Activated T-cell treated with anti-CD3 and anti-CD28 coated beads for 4 hours (primary cell): ENCODE data around the gene POLR3G.

ENCODE experiments used
- DNase-seq: peaks from one replicate; pipeline ENCODE4 v3.0.0-alpha.2; 2020

The POLR3G gene, protein sequence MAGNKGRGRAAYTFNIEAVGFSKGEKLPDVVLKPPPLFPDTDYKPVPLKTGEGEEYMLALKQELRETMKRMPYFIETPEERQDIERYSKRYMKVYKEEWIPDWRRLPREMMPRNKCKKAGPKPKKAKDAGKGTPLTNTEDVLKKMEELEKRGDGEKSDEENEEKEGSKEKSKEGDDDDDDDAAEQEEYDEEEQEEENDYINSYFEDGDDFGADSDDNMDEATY

DNA sequence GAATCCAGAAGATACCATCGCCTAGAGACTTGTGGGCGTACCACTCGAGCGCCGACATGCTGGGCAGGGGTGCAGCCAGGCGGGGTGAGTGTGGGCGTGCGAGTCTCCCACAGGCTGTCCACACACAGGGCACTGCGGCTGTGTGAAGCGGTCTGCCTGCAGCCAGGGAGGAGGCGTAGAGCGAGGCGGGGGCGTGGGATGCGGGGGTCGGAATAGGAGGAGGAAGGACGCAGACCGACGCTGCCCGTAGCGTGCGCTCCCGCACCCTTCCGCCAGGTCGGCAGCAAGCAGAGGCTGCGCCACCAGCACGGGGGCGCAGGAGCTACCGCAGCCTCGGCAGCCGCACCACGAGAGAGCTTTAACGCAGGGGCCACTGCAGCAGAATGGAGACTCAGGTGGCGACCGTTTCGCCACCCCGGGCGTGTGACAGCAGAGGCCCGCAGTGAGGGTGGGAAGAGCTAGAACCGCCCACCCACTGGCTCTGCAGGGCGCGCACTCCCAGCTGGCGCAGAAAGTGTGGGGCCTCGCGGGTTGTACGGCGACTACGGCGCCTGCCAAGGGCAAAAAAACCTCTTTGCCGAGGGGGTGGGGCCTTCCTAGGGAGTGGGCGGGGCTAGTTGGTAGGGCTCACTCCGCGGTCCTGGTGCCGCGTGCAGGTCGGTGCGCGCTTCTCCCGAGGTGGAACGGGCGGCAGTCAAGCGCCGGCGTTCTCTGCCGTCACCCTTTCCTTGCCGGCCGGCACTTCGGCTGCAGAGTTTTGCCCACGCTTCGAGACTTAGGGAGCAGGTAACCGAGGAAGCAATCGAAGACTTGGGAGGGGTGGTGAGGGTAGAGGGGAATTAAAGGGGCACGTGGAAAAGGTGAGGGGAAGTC, at the start of gene POLR3G, which contains the start of gene MBLAC2:
POLR3G (plus strand) TSS at position 630 of the 873 bp plus-strand sequence. CDS start 10,704 bp downstream, outside the sequence.
MBLAC2 (minus strand) TSS at position 537 of the 873 bp plus-strand sequence; CDS start at position 58, 479 bp downstream.
- peak; percentile 94 for DNase-seq

DNA sequence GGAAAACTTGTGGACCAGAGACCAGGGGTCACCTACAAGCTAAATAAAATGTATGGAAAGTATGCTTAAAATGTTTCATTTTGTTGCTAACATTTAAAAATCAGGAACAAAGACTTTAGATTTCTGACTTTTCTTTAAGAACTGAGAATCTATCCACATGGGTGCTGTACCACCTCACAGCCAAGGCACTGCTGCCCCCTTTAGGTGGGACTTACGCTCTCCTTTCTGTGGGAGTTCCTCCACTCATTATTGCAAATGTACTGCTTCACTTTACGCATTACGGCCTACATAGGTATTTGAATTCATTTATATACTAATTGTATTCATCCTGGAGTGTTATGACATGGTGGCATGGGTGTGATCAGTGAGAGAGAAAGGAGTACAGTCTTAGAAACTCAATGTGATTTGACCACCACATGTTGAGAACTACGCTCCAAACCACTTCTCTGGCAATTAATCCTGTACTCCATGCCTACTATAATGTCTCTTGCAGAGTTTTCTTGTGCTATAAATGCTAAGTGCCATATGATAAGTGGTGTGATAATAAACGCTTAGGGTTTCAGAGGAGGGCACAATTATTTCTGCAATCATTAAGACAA, 40.4 kb upstream of the POLR3G start:
- DNase-seq, result peak; percentile 36

DNA sequence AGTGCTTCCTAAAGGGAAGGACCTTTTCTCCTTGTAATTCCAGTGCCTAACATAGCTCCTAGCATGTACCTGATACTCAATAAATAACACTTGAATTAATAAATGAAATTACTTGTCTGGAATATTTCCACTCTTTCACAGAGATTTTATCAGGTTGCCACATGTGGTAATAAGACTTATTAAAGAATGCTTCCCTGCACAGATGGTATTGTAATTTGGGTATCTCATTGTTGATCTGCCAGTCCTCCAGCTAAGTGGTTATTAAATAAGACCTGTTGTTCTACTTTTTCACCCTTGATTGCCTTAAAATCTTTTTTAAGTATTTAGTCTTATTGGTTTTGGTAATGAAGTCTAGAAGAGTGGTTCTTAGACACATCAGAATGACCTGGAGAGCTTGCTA, 37.0 kb upstream of the POLR3G start:
- no peak for DNase-seq

DNA sequence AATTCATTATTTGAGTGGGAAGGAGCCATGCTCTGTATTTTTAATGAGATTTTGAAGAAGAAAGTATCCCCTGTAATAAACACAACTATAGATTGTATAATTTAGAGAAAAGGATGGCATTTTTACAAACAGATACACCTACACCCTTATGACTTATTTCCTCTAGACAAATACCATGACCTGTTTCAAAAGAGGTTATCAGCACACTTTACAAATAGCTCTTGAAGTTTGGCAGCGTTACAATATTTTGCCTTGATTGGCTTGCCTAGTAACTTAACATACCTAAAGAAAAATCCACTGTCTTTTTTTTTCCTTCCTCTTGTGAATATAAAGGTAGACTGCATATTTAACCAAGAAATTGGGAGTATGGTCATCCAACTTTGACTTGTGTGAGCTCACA, 36.6 kb upstream of the POLR3G start:
- no peak for DNase-seq

DNA sequence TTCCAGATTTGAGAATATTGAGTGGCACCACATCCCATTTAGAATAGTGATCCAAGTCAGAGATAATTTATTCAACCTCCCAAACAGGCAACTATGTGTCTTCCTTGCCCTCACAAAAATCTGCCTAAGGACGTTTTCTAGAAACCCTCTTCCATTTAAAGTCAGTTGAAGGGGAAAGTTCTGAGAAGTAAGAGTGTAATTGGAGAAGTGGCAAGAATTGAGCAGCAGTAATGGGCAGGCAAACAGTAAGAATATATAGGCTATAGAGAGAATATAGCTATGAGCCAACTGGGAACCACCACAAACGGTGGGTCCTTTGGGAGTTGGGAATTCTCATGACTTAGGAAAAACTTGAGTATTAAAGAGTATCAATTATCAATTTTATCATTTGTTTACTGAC, 34.0 kb upstream of the POLR3G start:
- DNase-seq, result no peak

DNA sequence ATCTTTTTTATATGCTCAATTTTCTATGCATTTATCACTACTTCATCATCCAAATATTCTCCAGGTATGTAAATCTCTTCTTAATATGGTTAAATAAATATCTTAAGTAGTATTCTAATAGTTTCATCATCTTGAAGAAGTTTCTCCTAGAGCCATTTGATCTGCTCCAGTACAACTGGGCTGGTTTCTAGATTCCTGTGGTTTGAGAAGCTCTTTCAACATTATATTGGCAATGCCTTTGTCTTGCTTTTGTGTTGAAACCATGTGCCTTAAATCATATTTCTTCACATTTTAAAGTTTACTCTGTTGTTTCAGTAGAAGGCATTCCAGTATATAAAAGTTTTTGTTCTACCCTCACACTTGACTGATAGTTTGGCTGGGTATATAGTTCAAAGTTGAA, 27.7 kb upstream of the POLR3G start:
- no peak for DNase-seq

DNA sequence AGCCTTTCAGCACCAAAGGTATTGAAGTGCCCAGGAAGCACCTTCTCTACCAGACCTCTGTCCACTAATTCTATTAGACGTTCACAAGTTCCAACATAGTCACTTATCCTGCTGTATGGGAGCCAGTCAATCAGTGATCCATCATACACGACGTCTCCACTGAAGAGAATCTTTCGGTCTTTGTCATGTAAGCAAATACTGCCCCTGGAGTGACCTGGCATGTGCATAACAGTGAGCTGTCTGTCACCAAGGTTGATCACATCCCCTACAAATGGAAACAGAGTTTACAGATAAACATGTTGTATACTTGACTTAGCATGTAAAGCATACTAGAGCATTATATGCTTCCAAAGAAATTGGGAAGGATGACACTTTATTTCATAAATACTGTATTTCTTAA, 13.4 kb upstream of the POLR3G start:
- DNase-seq, result no peak

DNA sequence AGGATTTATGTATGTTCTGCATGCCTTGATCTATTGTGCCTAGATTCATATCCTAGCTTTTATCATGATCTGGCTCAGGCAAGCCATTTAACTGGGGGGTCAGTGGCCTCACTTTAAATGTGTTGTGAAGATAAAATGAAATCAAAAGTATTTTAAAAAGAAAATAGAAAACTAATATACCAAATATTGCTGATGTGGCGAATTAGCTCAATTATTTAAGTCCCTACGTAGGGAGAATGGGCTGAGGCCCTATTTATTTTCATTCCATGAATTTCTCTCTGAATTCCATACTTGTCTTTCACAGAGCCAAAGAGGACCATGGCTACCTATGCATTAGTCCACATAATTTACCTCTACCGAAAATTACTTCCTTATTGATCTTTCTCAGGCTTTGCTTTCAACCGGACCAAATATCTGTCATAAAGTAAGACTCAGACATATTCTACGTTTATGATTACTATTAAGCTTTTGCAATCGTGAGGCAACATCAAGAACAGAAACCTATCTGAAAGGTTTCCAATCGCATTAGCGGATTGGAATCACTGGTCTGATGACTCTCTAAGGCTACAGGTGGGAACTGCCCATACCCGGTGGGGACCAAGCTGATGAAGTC, 1.8 kb upstream of the POLR3G start:
- no peak for DNase-seq

DNA sequence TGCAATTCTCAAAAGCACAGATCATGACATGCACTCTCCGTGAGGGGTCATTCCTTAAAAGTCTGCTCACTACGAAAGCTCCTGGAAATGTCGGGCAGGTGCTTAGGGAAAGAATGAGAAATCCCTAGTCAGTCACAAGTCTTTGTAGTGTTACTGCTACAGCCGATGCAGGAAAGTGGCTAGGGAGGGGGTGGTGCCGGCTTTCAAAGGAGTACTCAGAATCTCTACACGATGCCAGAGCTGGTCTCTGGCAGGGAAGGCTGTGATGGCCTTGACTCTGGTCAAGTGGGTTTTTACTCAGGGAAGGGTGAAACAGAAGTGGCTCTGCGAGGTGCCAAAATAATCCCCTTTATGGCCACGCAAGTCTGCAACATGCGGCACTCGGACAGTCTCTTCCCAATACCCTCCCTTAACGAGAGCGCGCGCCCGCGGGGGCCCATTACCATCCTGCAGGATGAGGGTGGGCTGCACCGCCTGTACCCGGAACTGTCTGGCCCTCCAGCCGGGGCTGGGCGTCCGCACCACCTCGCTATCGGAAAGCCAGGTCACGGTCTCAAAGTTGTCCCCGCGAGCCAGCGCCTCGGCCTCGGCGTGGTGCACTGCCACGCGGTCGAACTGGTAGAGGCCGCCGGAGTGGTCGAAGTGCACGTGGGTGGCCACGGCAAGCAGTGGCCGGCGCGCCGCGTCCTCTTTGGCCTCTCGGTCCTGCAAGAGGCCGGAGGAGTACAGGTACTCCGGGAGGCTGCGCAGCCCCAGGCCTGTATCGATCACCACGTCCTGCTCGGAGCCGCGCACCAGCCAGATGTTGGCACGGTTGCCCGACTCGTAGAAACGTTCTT, 1.0 kb upstream of the POLR3G start:
- DNase-seq, result peak; percentile 1

DNA sequence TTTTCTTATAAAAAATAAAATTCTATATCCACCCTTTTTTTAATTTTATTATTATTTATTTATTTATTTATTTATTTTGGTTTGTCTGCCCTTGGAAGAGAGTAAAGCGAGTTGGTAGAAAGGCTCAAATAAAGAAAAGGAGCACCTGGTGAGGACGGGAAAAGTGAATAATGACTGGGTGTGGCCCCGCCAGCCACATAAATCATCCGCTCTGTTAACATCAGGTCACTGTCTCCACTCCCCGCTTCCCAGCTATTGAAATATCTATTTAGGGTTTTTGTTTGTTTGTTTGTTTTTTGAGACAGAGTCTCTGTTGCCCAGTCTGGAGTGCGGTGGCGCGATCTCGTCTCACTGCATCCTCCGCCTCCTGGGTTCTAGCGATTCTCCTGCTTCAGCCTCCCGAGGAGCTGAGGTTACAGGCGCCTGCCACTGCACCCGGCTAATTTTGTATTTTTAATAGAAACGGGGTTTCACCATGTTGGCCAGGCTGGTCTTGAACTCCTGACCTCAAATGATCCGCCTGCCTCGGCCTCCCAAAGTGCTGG, 844 bp downstream of the POLR3G start:
- DNase-seq, result no peak

DNA sequence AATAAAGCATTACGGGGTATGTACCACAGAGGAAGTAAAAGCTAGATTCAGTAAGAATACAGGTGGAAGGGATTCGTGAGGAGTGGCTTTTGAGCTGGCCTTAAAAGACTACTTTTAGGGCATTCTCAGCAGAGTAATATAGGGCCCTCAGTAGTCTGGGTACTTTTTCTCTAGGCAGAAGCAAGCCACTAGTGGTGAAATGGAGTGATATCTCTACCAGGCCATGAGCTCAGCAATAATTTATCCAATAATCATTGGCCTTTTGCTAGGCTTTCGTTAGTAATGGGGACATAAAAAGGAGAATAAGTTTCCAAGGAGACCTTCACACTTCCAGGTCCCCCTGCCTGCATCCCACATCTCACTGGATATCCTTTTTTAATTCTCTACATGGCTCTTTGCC, 1.7 kb downstream of the POLR3G start:
- no peak for DNase-seq

DNA sequence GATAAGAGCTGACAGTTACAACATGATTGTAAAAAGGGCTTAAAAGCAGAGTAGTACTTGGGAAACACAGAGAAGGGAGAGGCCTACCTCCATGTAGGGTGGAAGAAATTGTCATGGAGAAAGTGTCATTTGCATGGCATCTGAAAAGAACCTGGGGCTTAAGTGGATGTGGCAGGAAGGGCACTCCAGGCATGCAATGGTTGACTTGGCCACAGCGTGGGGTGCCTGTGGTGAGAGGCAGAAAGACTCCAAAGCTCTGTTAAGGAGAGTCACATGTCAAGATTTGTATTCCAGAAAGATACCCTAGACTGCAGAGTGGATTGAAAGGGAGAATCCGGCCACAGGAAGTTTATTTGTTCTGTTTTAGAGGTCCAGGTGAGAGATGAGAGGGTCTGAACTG, 2.4 kb downstream of the POLR3G start:
- DNase-seq, result no peak

DNA sequence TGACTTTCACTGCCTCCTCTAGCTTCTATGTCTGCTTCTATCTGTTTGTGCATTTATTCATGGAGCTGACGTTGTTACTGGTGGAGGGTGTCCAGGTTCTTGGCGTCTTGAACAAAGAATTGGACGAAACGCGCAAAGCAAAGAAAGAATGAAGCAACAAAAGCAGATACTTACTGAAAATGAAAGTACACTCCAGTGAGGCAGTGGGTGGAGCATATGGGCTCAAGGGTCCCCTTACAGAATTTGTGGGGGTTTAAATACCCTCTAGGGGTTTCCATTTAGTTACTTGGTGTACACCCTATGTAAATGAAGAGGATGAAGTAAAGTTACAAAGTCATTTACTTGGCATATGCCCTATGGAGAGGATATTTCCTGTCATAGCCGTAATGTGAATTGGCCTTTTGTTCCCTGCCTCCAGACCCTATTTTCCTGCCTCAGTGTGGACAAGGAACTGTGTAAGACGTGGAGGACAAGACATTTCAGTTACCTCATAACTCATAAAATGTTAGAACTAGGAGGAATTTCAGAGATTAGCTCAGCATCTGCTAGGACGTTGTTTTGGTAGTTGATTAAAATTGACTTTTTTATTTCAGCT, 3.1 kb downstream of the POLR3G start:
- DNase-seq, result no peak

DNA sequence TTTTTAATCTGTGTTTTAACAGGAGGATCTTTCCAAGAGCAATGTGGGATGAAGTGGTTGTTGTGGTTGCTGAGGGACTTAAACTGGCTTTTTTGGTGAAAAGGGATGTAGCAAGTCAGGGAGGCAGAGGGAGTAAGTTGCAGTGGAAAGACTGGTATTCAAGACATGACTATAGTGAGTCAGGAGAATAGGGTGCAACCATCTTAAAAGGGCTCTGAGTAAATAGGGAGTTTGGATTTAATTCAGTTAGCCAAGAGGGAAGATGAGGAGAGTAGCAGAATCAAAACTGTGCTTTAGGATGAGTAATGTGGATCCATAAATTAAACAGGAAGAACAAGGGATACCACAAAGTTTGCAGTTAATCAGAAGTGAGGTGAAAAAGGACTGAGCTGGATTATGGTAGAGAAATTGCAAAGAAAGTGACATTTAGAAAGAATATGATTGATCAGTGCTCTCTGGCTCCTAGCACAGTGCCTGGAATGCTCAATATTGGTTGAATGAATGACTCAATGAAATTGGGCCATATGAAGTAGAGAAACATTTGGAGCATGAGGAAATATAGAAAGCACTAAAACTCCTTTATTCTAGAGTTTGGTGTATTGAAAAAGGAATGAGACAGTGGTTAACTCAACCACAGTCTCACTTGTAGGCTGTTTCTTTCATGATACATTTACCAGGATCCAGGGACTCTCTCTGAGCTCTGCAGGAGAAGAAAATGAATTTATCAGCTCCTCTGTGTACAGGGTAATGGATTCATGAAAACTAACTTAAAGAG, 5.1 kb downstream of the POLR3G start:
- no peak for DNase-seq

DNA sequence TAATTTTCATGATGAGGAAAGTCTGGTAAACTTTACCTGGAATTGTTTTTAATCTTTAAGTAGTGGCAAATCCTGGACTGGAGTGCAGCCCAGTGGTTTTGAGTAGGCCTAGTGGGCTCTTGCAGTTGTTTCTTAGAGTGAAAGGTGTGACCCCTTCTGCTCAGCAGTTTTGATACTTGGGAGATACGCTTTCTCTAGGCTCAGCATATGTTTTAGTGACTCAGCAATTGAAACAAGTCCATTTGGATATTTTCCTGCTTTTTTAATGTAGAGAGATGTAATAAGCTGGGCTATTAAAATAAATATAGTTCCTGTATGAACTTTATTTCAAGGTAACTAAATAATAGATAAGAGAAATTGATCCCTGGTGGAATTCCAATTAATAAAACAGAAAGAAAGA, 6.0 kb downstream of the POLR3G start:
- no peak for DNase-seq

DNA sequence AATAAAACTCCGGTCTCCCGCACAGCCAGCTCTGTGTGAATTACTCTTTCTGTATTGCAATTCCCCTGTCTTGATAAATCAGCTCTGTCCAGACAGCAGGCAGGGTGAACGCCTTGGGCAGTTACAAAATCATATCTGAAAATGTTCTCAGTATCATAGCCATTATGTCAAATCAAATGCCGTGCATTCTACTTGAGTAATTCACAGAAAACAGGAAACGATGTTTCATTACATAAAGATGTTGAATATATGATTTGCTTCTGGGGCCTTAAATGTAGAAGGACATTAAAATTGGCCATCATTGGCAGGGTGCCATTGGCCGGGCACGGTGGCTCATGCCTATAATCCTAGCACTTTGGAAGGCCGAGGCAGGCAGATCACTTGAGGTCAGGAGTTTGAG, 8.5 kb downstream of the POLR3G start:
- DNase-seq, result no peak

DNA sequence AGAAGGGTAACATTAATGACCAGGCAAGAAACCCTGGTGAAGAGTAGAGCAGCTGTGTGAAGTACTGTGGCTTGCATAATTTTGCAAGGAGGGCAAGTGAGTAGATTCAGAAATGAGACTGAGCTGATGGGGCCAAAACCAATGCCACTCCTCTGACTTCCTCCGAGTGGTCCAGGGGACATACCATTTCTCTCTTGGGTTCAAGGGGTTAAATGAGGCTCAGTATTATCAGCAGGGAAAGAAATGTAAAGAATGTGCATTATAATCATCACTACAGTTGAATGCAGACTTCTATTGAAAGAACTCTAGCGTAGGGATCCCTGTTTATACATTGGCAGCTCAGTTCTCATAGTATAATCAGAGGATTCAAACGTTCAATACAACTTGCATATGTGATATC, 9.9 kb downstream of the POLR3G start:
- no peak for DNase-seq

DNA sequence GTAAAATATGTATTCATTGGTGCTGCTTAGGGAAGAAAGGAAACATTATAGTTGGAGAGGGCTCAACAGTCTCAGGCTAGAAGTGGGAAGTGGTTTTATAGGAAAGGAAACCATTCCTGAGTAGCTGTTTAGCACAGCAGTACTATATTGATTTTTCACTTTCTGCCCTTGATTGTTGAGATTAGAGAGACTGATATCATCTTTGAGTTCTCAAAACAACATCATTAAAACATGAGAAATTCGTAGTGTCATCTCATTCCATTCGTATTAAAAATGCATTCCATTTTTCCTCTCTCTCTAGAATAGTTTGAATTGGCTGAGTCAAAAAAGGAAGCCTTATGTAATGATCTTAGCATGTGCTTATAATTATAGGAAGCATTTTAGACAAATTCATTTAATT, 14.1 kb downstream of the POLR3G start:
- DNase-seq, result no peak

DNA sequence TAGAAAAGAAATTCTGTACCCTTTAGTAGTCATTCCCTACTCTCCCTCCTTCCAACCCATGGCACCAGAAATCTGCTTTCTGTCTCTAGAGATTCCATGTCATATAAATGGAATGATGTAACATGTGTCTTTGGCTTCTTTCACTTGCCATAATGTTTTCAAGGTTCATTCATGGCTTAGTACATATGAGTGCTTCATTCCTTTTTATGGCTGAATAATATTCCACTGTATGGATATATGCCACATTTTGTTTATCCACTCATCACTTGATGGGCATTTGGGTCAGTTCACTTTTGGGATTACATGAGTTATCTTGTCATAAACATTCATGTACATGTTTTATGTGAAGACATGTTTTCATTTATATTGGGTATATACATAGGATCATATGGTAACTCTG, 19.4 kb downstream of the POLR3G start:
- no peak for DNase-seq

DNA sequence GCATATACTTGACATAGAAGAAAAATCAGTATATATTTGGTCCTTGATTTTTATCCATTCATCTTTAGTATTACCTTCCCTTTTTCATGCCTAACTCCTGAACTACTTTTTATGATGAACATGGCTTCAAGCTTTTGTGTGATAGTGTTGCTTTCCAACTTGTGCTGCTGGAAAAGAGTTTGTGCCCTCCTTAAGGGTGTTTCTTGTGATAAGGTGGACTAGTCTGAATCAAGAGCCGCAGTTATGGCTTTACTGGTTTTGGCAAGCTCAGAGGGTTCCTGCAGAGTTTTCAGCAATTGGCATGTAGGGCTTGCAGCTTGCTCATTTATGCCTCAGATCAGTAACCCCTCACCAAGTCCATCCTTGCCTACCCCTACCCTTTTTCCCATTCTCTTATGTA, 20.5 kb downstream of the POLR3G start:
- no peak for DNase-seq

DNA sequence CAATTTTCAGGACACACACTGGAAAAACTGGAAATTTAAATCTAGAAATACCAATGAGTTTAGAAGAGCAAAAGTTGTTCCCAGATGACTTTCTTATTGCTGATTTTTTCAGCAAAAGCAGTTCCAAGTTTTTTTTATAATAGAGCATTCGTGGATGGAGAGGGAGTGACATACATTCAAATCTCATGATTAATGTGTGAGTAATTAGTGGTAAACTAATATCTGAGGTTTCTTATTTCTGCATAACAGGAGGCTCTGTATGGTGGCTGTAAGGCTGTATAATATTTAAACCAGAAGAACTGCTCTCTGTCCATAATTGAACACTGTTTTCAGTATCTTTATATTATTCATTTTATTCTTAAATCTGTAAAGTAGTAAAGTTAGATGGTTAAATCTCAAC, 28.9 kb downstream of the POLR3G start:
- no peak for DNase-seq
